ENCODE measurements around the gene CASP4. TPM values are rescaled to one million over a fixed set of nuclear protein-coding genes. Genes with fewer than 3 reads are reported as not detected.
"Not testable (repeated sequence)": the region's sequence is repeated elsewhere in the genome, so short reads cannot be mapped to it uniquely, and the experiment has no call there.

The CASP4 gene
- total RNA-seq, 2 experiments from 2014 or later = 46.1 to 56.0 TPM

- ChIA-PET CTCF (interaction anchor here (1.6 kb wide), 1 partner anchor 20 kb away, joined by 4 read pairs; no protein-coding TSS in a partner anchor), POLR2A (no interaction called here)
Measured at GRCh38 chr11:104962852-104963251, 5.5 kb downstream of the CASP4 start.

- ChIA-PET POLR2A (no interaction called here), CTCF (no interaction called here)
Measured at GRCh38 chr11:104957280-104957679, 11.1 kb downstream of the CASP4 start.

- POLR2A ChIA-PET = no interaction called here
- CTCF ChIA-PET = no interaction called here
Measured at GRCh38 chr11:104956528-104956927, 11.8 kb downstream of the CASP4 start.

- ChIA-PET POLR2A (no interaction called here), CTCF (no interaction called here)
Measured at GRCh38 chr11:104946907-104947306, 21.5 kb downstream of the CASP4 start.

GRCh38 chr11:104944076-104944475, 24.3 kb downstream of the CASP4 start:
- POLR2A ChIA-PET = no interaction called here
- CTCF ChIA-PET = no interaction called here

- ChIA-PET POLR2A (no interaction called here), CTCF (no interaction called here)
Measured at GRCh38 chr11:104943561-104943960, 24.8 kb downstream of the CASP4 start.

GRCh38 chr11:104934594-104934993, 33.8 kb downstream of the CASP4 start:
- ChIA-PET CTCF (no interaction called here), POLR2A (no interaction called here)

- CTCF ChIA-PET, POLR2A ChIA-PET: not testable (repeated sequence)
Measured at GRCh38 chr11:104934073-104934472, 34.3 kb downstream of the CASP4 start.

- POLR2A ChIA-PET = no interaction called here
- CTCF ChIA-PET = no interaction called here
Measured at GRCh38 chr11:104928811-104929210, 39.6 kb downstream of the CASP4 start.

- CTCF ChIA-PET = no interaction called here
- POLR2A ChIA-PET = no interaction called here
Measured at GRCh38 chr11:104926771-104927611, 41.4 kb downstream of the CASP4 start.

GRCh38 chr11:104925850-104926249, 42.5 kb downstream of the CASP4 start:
- ChIA-PET CTCF (no interaction called here), POLR2A (no interaction called here)

- CTCF ChIA-PET = no interaction called here
- POLR2A ChIA-PET = no interaction called here
Measured at GRCh38 chr11:104918113-104918824, 50.1 kb downstream of the CASP4 start.

- CTCF ChIA-PET = no interaction called here
- POLR2A ChIA-PET = no interaction called here
Measured at GRCh38 chr11:104917271-104918112, 50.9 kb downstream of the CASP4 start.

GRCh38 chr11:104916442-104916841, 51.9 kb downstream of the CASP4 start:
- ChIA-PET POLR2A (no interaction called here), CTCF (no interaction called here)

- ChIA-PET POLR2A (no interaction called here), CTCF (no interaction called here)
Measured at GRCh38 chr11:104912102-104912501, 56.3 kb downstream of the CASP4 start.

- ChIA-PET CTCF (no interaction called here), POLR2A (interaction anchor here (0.6 kb wide), 1 partner anchor 486 kb away, joined by 3 read pairs; no protein-coding TSS in a partner anchor)
Measured at GRCh38 chr11:104908186-104908531, 60.2 kb downstream of the CASP4 start.

- ChIA-PET CTCF (no interaction called here), POLR2A (interaction anchor here (0.6 kb wide), 1 partner anchor 486 kb away, joined by 3 read pairs; no protein-coding TSS in a partner anchor)
Measured at GRCh38 chr11:104907521-104908185, 60.7 kb downstream of the CASP4 start.

- ChIA-PET CTCF (no interaction called here), POLR2A (no interaction called here)
Measured at GRCh38 chr11:104905271-104905670, 63.1 kb downstream of the CASP4 start.

GRCh38 chr11:104899226-104899625, 69.1 kb downstream of the CASP4 start:
- ChIA-PET POLR2A (no interaction called here), CTCF (no interaction called here)

- CTCF ChIA-PET = interaction anchor here (0.6 kb wide), 1 partner anchor 398 kb away, joined by 4 read pairs; no protein-coding TSS in a partner anchor
- POLR2A ChIA-PET = no interaction called here
Measured at GRCh38 chr11:104898685-104899013, 69.7 kb downstream of the CASP4 start.
